Effector CD8-positive, alpha-beta T cell (primary cell): ENCODE measurements around the gene GNAZ.

Source experiments
- DNase-seq: peaks from one replicate; lab custom pipeline; 2025; lab: John Stamatoyannopoulos, UW

Gene GNAZ

DNA sequence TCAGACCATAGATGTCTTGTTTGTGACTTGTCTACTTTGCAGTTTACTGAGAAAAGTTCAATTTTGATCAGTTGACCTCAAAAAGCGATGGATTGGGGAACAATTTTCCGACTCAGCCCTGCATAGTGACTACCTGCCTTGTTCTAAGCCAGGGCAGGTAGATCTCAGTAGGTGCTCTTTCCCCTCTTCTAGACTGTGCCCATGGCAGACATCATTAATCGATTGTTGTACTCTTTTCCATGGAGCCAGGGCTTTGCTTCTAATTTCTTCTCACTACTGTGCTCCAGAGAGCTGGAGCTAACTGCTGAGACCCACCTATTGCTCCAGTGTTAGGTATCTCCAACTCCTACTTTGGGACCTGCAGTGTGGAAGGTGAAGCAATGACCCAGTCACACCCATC is 84.8 kb downstream of the GNAZ start:
- no peak for DNase-seq

DNA sequence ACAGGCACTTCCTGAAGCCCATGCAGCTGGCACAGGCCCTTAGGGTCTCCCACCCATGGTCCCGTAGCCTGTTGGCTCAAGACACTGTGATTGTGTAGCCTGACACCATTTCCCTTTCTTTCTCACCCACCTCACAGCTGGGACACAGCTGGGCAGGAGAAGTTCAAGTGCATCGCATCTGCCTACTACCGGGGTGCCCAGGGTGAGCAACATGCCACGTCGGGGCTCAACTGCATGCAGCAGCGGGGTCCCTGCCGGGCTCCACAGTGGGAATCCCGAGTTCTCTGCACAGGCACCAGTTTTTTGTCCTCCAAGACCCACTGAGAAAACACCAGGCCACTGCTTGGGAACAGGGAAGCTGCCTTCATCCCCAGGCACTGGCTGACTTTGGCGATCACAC is 85.5 kb downstream of the GNAZ start:
- DNase-seq, result no peak

DNA sequence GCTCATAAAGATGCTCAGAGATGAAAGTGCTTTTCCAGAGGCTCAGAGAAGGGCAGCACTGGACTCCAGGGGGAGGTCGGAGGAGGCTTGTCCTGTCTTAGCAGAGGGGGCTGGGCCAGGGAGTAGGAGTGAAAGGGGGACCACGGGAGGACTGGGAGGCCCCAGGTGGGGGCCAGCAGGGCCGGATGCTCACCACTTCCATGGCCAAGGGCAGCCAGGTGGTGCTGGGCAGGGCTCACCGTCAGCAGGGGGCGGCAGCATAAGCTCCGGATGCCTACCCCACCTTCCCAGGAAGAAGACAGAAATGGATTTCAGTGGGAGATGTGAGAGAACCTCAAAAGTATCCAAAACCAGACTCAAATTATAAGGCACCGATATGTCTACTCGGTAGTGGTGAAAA is 86.0 kb downstream of the GNAZ start:
- no peak for DNase-seq

DNA sequence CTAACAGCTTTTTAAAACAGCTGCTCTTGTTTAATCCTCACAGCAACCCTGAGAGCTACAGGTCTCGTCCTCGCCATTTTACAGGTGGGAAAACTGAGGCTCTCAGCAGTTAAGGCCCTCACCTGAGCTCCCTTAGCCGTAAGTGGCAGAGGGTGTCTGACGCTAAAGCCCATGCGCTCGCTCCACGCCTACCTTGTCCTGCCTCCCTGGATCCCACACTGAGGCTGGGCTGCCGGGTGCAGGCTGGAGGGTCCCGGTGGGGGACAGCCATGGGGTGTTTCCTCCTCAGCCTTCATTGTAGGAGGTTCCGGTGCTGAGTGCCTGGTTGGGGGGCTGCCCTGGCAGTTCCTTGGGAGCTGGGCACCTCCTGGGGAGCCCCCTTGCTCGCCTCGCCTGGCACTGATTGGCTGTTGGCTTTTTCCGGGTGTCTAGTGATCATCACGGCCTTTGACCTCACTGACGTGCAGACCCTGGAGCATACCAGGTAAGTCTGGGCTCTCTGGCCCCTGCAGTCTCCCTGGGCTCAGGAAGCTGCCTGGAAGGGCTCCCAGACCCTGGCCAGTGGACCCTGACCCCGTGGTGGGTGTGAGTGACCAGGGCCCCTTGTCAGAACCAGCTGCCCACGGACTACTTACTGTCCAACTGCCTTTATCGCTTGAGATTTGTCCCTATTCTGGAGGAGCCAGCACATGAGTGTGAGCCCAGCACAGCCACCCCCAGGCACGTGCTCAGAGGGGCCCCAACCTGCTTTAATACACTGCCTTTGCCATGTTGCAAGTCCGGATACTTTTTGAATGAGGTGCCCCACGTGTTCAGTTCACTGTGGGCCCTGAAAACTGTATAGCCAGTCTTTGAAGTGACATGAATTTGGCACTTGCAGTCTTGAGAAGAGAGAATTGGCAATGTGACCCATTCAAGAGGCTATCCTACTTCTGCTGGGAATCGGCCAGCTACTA is 87.5 kb downstream of the GNAZ start:
- no peak for DNase-seq

DNA sequence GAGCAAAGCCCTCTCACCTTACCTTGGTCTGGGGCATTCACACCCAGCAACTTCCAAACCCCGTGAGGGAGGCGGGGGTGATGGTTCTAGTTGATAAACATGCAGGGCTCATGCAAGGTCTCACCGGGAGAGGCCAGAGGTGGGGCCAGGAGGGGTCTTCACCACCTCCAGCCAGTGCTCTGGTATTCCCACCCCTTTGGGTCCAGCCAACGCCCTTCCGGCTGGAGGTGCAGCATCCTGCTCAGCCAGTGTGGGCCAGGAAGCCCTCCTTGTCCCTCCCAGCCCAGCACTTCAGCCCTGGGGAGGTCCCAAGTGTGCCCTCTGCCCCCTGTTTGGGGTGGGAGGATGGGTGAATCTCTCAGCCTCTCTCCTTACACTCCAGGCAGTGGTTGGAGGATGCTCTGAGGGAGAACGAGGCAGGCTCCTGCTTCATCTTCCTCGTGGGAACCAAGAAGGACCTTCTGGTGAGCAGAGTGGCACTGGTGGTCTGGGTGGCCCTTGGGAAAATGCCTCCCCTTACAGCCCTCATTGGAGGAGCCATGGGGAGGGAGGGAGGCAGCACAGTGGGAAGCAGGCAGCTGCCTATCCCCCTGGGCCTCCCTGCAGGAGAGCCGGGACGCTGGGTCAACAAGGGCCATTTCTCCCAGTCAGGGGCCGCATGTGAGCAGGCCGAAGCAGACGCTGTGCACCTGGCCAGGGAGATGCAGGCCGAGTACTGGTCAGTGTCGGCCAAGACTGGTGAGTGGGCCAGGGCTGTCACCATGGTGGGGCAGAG is 88.4 kb downstream of the GNAZ start:
- DNase-seq, result no peak

DNA sequence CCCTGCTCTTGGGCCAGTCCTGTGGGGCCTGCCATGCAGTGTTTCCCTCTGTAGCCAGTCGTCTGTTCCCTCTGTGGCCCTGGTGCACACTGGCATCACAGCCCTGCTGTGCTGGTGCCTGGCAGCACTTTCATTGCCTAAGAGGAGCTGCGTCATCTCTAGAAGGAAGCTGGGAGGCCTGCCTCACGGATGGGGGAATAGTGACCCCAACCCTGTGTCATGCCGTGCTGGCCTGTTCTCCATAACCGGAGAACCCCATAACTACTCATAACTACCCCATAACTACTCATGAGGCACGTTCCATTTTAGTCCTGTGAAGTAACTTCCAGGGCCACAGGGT is 88.9 kb downstream of the GNAZ start:
- DNase-seq, result no peak

DNA sequence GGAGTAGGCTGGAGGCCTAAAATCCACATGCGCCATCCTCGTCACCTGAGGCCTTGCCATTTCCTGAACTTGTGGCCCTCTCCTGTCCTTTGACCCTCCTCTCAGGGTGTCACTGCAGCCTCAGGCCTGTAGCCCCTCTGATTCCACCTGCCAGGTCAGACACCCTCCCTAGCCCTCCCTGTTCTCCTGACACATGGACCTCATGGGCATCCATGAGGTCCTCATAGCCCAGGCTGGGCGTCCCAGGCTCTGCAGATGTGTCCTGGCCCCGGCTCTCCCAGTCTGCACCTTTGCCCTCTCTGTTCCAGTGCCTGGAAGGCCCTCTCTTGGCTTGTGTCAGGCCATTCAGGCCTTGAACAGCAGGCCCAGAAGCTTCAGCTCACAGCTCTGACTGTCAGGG is 90.7 kb downstream of the GNAZ start:
- no peak for DNase-seq

DNA sequence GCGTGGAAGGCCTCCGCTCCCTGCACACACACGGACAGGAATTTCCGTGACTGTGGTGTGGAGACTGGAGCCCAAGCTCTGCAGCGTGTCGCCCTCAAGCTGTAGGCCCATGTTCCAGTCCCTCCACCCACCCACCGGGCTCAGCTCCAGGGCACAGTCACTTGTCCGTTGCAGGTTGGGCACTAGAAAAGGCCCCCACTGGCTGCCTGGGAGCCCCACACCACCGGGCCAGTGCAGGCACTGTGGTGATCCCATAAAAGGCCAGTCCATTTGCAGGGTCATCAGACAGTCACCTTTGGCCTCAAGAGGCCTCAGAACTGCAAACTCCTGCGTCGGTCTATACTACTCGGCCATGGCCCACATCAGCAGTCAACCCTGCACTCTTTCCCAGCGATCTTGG is 91.3 kb downstream of the GNAZ start:
- no peak for DNase-seq

DNA sequence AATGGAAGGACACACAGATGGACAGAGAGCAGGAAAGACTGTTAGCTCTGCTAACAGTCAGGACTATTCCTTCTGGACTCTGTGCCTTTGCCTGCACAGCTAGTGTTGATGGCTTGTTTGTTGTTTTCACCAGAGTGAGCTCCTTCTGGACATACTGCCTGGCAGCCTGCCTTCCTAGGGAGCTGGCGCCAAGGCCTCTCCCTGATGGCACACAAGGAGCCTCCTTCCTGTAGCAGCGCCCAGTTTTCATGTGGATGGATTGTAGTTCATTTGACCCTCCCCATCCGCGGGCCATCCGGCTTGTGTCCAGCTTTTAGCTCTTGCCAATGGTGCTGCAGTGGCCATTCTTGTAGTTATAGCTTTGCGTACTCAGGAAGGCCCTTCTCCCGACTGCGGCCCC is 93.3 kb downstream of the GNAZ start:
- no peak for DNase-seq

DNA sequence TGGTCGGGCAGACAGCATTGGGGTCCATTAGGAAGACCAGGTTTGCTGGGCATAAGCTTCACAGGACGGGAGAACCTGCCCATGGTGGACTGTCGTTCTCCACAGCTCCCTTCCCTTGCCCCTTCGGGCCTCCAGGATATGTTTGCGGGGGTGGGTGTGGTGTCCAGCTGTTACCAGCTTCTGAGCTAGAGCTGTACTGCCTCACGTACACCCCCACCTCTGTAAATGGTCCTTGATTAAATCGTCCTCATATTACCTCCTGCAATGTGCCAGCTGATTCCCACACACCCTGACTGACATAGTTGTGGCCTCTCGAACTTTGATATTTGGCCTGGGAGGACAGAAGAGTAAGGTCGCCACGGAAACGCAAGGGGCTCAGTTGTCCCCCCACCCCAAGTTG is 93.8 kb downstream of the GNAZ start:
- no peak for DNase-seq

DNA sequence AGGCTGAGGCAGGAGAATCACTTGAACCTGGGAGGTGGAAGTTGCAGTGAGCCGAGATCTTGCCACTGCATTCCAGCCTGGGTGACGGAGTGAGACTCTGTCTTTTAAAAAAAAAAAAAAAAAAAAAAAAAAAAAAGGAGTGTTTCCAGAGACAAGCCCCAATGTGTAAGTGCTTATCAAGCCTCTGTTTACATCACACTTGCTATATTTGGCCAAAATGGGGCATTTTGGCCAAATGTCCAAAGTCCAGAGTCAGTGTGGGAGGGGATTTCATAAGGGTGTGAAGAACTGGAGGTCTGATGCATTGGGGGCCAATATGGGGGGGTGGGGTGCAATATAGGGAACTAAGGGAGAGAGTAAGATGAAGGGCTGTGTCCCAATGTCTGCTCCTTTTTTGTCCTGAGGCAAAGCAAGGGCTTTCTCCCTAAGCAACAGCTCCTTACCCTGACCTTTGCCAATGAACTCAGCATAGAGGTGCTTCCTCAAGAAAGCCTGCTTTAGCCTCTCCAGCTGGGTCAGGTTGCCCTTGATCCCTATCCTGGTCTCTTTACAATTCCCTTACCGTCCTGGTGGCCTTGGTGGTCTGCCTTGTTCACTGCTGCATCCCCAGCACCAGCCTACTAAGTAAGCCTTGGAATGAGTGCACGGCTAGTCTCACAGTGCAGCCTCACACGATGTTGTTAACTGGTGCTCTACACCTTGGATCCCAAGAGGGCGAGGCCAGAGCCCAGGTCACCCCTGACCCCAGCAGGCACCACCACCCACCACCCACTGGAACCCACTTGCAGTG is 95.9 kb downstream of the GNAZ start:
- DNase-seq, result no peak

DNA sequence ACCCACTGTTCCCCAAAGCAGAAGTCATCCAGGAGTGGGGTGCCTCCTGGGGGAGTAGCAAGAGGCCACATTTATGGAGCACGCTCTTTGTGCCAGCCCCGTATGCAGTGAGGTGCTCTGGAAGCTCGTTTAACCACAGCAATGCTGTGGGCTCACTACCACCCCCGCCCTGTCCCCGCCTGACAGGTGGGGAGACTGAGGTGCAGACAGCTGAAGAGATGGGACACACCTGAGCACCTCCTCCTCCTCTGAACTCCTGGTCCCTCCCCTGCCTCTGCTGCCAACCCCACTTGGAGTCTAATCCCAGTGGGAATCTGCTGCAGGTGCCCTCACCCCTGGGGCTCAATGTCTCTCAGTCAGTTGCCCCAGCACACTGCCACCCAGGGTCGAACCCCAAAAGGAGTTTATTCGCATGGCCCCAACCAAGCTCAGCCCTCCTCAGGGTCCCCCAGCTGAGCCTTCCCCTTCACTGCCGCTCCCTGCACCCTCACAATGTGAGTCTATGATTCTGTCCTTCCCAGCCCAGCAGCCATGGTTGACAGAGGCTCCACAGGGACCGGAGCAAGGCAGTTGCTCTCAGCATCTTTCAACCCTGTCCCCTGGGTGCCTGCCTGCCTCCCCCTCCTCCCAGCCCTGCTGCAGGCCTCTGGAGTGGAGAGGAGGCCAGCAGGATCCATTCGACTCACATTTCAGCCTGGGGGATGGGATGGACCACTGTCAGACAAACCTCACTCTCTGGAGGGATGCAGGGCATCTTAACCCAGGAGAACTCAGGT is 96.7 kb downstream of the GNAZ start:
- no peak for DNase-seq

DNA sequence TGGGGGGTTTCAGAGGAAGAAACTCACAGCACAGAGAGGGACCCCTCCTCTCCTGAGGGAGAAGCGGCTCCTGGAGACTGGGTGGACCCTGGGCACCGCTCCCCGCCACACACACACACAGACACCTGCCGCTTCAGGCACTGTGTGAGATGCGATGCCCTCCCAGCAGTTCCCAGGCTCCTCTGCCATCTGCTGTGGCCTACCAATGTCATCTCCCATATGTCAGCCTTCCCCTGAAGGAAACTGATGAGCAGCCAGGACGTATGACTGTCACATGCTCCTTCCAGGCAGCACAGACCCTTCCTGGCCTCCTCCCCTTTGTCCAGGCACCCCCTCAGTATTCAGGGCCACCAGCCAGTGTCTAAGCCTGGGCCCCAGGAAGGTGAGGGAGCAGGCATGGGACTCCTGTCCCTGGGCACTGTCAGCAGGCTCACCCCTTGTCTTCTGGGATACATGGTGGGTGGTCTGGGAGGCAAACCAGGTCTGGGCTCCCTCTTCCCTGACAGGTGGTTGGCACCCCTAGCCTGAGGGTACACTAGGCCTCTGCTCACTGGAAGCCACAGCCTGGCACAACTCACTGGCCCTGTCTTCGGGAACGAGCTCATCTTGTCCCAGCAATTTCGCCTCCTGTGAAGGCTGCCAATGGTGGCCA is 98.2 kb downstream of the GNAZ start:
- DNase-seq, result no peak

DNA sequence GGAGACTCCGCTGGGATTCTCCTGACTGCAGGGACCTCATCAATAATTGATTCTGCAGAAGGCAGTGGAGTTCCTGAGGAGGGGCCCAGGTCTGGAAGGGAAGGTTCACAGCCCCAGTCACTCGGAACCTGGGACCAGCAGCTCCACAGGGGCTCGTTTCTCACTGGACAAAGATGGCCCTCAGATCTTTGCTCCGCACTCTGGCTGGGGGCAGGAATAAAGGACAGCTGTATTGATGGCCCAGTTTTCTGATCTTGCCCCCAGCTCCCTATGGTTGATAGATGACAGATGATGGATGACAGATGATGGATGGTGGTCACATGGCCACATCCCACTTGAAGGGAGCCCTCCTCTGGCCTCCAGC is 98.7 kb downstream of the GNAZ start:
- DNase-seq, result no peak
